ENCODE measurements around the gene SLC35F6.

Gene SLC35F6

DNA sequence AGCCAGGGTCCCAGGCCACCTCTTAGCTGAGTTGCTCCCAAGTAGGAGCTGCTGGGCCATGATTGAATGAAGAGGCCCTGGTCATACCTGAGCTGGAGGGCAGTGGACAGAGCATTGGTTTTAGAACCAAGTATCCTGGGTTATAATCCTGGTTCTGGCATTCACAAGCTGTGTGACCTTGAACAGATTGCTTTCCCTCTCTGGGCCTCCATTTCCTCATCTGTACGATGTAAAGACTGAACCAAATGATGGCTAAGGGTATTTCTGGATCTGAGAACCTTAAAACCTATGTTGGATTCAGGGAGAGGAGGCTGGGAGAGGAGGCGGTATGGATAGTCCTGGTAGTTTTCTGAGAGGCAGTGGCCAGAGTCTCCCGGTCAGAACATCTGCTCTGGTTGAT lies 40.6 kb upstream of the SLC35F6 start:
- Histone ChIP-seq H3K27me3 (ENCODE audit: insufficient read depth, low read depth, severe bottlenecking) (no peaks in the 10 kb centered on the region), H3K27ac (no peak overlapping the region; the same call in 1 of the 2 replicates), H3K4me3 (ENCODE audit: low read depth, low read length) (no peak overlapping the region), H3K9me3 (ENCODE audit: severe bottlenecking) (no peaks in the 10 kb centered on the region), H3K36me3 (peaks cover 7% of the 10 kb centered on the region)
- TF ChIP-seq, protein P1, sequence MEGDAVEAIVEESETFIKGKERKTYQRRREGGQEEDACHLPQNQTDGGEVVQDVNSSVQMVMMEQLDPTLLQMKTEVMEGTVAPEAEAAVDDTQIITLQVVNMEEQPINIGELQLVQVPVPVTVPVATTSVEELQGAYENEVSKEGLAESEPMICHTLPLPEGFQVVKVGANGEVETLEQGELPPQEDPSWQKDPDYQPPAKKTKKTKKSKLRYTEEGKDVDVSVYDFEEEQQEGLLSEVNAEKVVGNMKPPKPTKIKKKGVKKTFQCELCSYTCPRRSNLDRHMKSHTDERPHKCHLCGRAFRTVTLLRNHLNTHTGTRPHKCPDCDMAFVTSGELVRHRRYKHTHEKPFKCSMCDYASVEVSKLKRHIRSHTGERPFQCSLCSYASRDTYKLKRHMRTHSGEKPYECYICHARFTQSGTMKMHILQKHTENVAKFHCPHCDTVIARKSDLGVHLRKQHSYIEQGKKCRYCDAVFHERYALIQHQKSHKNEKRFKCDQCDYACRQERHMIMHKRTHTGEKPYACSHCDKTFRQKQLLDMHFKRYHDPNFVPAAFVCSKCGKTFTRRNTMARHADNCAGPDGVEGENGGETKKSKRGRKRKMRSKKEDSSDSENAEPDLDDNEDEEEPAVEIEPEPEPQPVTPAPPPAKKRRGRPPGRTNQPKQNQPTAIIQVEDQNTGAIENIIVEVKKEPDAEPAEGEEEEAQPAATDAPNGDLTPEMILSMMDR (IDR thresholded peaks at IDR 0.05; ENCODE audit: low read depth, low read length): no peak
- DNase-seq: no peak

DNA sequence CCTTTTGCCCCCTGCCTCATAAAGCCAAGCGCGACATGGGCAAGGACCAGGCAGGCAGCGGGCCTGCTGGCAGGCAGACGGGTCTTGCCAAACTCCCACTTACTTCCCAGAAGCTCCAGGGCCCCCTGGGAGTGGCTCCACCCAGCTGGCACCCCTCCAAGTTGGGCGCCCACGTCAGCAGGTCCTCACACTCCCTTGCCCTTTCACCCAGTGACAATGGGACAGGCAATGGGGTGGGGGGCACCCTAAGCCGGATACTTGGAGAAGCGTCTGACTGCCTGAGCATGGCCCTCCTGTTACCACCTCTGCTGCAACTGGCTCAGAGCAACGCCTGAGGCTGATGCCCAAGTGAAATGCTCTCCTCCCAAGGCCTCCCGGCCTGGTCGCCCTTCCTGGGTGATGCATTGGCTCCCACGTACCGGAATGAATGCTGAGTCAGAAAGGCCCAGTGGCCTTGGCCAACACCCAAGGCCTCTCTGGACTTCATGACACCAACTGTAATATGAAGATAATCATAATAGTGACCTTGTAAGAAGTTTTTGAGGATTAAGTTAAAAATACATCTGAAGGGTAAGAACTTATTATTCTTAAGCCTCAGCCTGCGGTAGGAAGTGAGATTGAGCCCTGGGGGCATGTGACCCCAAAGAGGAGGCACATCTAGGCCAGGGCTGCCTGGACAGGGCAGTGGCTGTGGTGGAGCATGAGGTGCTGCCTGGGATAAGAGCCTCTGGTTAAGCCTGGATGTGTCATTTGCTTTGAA lies 39.9 kb upstream of the SLC35F6 start:
- Histone ChIP-seq H3K36me3 (peaks cover 14% of the 10 kb centered on the region), H3K4me3 (ENCODE audit: low read depth, low read length) (no peak overlapping the region), H3K9me3 (ENCODE audit: severe bottlenecking) (no peaks in the 10 kb centered on the region), H3K27ac (peak overlapping the region; percentile 46; the same call in 1 of the 2 replicates), H3K27me3 (ENCODE audit: insufficient read depth, low read depth, severe bottlenecking) (no peaks in the 10 kb centered on the region)
- DNase-seq: no peak
- TF ChIP-seq, protein P1 (IDR thresholded peaks at IDR 0.05; ENCODE audit: low read depth, low read length): no peak

DNA sequence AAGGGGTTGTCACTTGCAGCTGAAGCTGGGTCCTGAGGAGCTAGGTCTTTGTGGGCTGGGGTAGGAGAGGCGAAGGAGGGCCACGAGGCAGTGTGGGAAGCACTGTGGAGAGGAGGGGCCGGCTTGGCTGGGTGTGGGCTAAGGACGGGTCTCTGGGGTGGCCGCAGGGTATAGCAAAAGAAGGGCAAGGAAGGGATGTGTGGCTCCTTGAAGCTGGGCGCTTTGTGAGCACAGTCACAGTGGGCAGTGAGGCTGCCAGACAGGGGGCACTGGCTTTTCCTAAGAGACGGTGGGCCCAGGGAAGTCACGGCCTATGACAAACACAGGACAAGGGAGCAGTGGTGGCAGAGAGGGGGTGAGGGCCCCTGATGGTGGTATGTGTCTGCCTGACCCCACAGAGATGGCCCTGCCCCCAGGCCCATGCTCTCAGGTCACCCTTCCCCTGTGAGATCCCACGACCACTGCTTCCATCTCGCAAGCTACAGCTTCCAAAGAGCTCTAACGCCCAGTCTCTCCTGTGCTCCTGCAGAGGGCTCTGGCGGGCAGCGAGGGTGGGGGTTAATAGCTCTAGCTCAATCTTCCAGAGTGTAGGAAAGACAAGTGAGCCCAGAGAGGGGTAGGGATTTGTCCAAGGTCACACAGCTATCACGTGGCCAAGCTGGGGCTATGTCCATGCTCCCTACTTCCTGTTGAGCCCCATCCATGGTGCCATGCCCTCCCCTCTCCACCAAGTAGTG lies 39.1 kb upstream of the SLC35F6 start:
- no peak for DNase-seq
- Histone ChIP-seq H3K36me3 (peaks cover 17% of the 10 kb centered on the region), H3K4me3 (ENCODE audit: low read depth, low read length) (no peak overlapping the region), H3K9me3 (ENCODE audit: severe bottlenecking) (no peaks in the 10 kb centered on the region), H3K27me3 (ENCODE audit: insufficient read depth, low read depth, severe bottlenecking) (no peaks in the 10 kb centered on the region), H3K27ac (peak overlapping the region; percentile 46; the same call in 1 of the 2 replicates)
- TF ChIP-seq, protein P1 (IDR thresholded peaks at IDR 0.05; ENCODE audit: low read depth, low read length): no peak

DNA sequence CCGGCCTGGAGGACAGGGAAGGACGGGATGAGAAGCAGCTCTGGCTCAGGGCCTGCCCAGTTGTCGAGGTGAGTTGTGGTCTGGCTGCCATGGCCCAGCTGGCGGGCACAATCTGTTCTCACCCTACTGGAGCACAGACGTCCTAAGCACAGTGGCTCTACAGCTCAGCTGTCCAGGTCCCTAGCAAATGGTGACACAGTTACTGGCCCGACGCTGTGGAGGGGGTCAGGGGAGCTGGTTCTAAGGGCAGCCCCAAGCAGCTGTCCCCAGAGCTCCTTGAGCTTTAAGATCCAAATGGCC lies 38.6 kb upstream of the SLC35F6 start:
- Histone ChIP-seq H3K27ac (no peak overlapping the region), H3K9me3 (ENCODE audit: severe bottlenecking) (no peaks in the 10 kb centered on the region), H3K27me3 (ENCODE audit: insufficient read depth, low read depth, severe bottlenecking) (no peaks in the 10 kb centered on the region), H3K4me3 (ENCODE audit: low read depth, low read length) (no peak overlapping the region), H3K36me3 (peaks cover 17% of the 10 kb centered on the region)
- no peak for DNase-seq
- TF ChIP-seq, protein P1 (IDR thresholded peaks at IDR 0.05; ENCODE audit: low read depth, low read length): no peak

DNA sequence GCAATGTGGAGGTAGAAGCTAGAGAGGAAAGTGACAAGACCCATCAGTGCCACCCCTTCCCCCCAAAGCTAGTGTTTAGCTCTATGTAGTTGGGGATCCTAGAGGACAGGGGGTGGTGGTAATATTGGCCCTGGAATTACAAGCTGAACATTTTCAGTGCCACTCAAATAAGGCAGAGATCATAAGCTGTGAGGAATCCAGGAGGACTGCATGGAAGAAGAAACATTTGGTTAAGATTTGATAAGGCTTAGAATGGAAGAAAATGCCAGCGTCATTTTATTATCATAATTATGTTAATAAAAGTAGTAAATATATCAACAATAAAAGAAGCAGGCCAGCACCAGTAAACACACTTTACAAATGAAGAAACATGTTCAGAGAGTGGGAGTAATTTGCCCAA lies 37.9 kb upstream of the SLC35F6 start:
- TF ChIP-seq, protein P1 (IDR thresholded peaks at IDR 0.05; ENCODE audit: low read depth, low read length): no peak
- H3K27ac ChIP-seq: no peak overlapping the region
- no peak overlapping the region for H3K4me3 ChIP-seq (ENCODE audit: low read depth, low read length)
- peaks cover 17% of the 10 kb centered on the region for H3K36me3 ChIP-seq
- DNase-seq: no peak
- no peaks in the 10 kb centered on the region for H3K27me3 ChIP-seq (ENCODE audit: insufficient read depth, low read depth, severe bottlenecking)
- no peaks in the 10 kb centered on the region for H3K9me3 ChIP-seq (ENCODE audit: severe bottlenecking)

All from WERI-Rb-1 (cell line).